Endothelial cell of umbilical vein (primary cell): ENCODE results near the gene SPAST. TPM values are rescaled to one million over a fixed set of nuclear protein-coding genes. Genes with fewer than 3 reads are reported as not detected.

Source experiments
- BruUV-seq: library from RNA; stranded (reverse); fragments of 400-500 nt; replicated peaks from 2 replicates; lab custom pipeline; 2021; lab: Mats Ljungman, UMichigan
- CTCF ChIA-PET: fragments of 300-600, 350-600 bp; sonication (Branson Sonifier 250); formaldehyde crosslinking; loops from one replicate; lab custom pipeline; 2021; ENCODE audit warnings: antibody characterized with exemption, inconsistent platforms; lab: Charles Lee
- POLR2A ChIA-PET: fragments of 300-600, 350-600 bp; sonication (Branson Sonifier 250); formaldehyde crosslinking; loops from one replicate; lab custom pipeline; 2021; ENCODE audit warnings: antibody characterized with exemption, inconsistent platforms; lab: Charles Lee
- DNase-seq: peaks from one replicate; pipeline ENCODE4 v3.0.0-alpha.2; 2011; ENCODE audit warnings: low read depth, low spot score
- FAIRE-seq: peaks from 2 replicates; lab custom pipeline; 2011; peaks lifted over from hg19 to GRCh38; lab: Jason Lieb, UNC
- H2AFZ ChIP-seq: 2 replicates; pipeline ENCODE4 v1.6.0; 2012; ENCODE audit warnings: low read depth, low read length, control low read depth, inconsistent platforms
- H3K27ac ChIP-seq: 2 replicates; pipeline ENCODE4 v1.5.1; 2011; ENCODE audit warnings: low read depth, mild to moderate bottlenecking, control low read depth, low read length, moderate library complexity; ENCODE audit not compliant: insufficient read depth
- H3K27me3 ChIP-seq, 2 experiments: 2 replicates each; pipeline versions ENCODE4 v1.6.0 to v1.6.1; 2011; ENCODE audit warnings: low read length in 2 of 2, mixed read lengths in 1 of 2; ENCODE audit not compliant: control insufficient read depth in 2 of 2, insufficient read depth in 2 of 2
- H3K36me3 ChIP-seq, 2 experiments: 2 replicates in 1 of 2; 3 replicates in 1 of 2; pipeline ENCODE4 v1.5.1; 2011; ENCODE audit warnings: low read length in 2 of 2, mild to moderate bottlenecking in 1 of 2, moderate library complexity in 1 of 2; ENCODE audit not compliant: control insufficient read depth in 2 of 2, insufficient read depth in 2 of 2; ENCODE audit errors: extremely low read depth in 1 of 2
- H3K4me1 ChIP-seq: 3 replicates; pipeline ENCODE4 v1.5.1; 2011; ENCODE audit warnings: mild to moderate bottlenecking, low read length; ENCODE audit not compliant: control insufficient read depth, insufficient read depth; ENCODE audit errors: extremely low read depth
- H3K4me2 ChIP-seq: 2 replicates; pipeline ENCODE4 v1.6.1; 2011; ENCODE audit warnings: low read length, control low read depth, mixed read lengths; ENCODE audit not compliant: insufficient read depth
- H3K4me3 ChIP-seq, 3 experiments: fragments of 200-600 bp in 1 of 3; sonication (generic), shearing (Covaris generic) in 1 of 3; replicated peaks in 1 of 3; 2 replicates each; pipeline ENCODE4 v1.5.1; 2011 to 2016; ENCODE audit warnings: control low read depth in 3 of 3, low read length in 3 of 3, mild to moderate bottlenecking in 2 of 3, inconsistent platforms in 1 of 3, low read depth in 1 of 3, moderate library complexity in 1 of 3; ENCODE audit not compliant: insufficient read depth in 1 of 3
- H3K79me2 ChIP-seq: 2 replicates; pipeline ENCODE4 v1.6.0; 2012; ENCODE audit warnings: low read length, inconsistent platforms; ENCODE audit not compliant: control insufficient read depth, insufficient read depth
- H3K9ac ChIP-seq: replicated peaks from 2 replicates; pipeline ENCODE3; 2011; ENCODE audit warnings: low read length, control low read depth; ENCODE audit not compliant: insufficient read depth; ENCODE audit errors: extremely low read depth
- H3K9me1 ChIP-seq: replicated peaks from 3 replicates; pipeline ENCODE4 v1.6.0; 2011; ENCODE audit warnings: mild to moderate bottlenecking, low read length; ENCODE audit not compliant: control insufficient read depth, insufficient read depth; ENCODE audit errors: extremely low read depth
- H3K9me3 ChIP-seq: replicated peaks from 2 replicates; pipeline ENCODE4 v1.5.1; 2012; ENCODE audit warnings: low read length, inconsistent platforms; ENCODE audit not compliant: control insufficient read depth, insufficient read depth
- H4K20me1 ChIP-seq: replicated peaks from 2 replicates; pipeline ENCODE3; 2011; ENCODE audit warnings: mild to moderate bottlenecking, low read length; ENCODE audit not compliant: control insufficient read depth, insufficient read depth; ENCODE audit errors: extremely low read depth
- EZH2 ChIP-seq: IDR thresholded peaks from 2 replicates; pipeline ENCODE4 v1.6.1; 2012; ENCODE audit warnings: borderline replicate concordance, low read depth, mild to moderate bottlenecking, moderate library complexity, low read length, inconsistent platforms; ENCODE audit not compliant: severe bottlenecking
- JUN ChIP-seq: IDR thresholded peaks from 2 replicates; pipeline ENCODE4 v1.6.1; 2011; ENCODE audit warnings: borderline replicate concordance, low read depth; ENCODE audit not compliant: insufficient read length, insufficient read depth
- MAX ChIP-seq: IDR thresholded peaks from 2 replicates; pipeline ENCODE4 v1.6.1; 2011; ENCODE audit not compliant: insufficient read depth, insufficient read length
- MYC ChIP-seq: IDR thresholded peaks from one replicate; pipeline ENCODE4 v1.6.1; 2011; ENCODE audit warnings: mild to moderate bottlenecking, low read depth, low read length
- dilution Hi-C: fragments of 300-500 bp; cut with MboI; formaldehyde crosslinking; loops from one replicate; pipeline ENCODE4 v1.15.0; 2019; ENCODE audit warnings: low sequenced_read_pairs; ENCODE audit not compliant: extremely low pct_ligation_motif_present
- intact Hi-C: fragments of 100-400 bp; cut with micrococcal nuclease; formaldehyde crosslinking; loops from one replicate; pipeline ENCODE4 v1.10.0; 2022
- polyA plus RNA-seq, 4 experiments: library from polyadenylated mRNA; depleted of rRNA in 3 of 4; stranded (reverse) in 3 of 4; unstranded in 1 of 4; fragments of >200 nt; gene quantifications; 2 replicates each; pipeline versions ENCODE4 v1.2.1 to v1.2.3, GENCODE V29; 2011 to 2012; ENCODE audit warnings: missing spikeins in 1 of 4
- total RNA-seq: library from RNA; stranded (reverse); gene quantifications from 2 replicates; pipeline ENCODE4 v1.2.3, GENCODE V29; 2021
- TF ChIP-seq, protein P1 (sequence below), 2 donors: IDR thresholded peaks; 1 replicate in 1 of 2; 2 replicates in 1 of 2; pipeline ENCODE4 v1.5.1; 2011; ENCODE audit warnings: low read length in 2 of 2, mild to moderate bottlenecking in 2 of 2, moderate library complexity in 2 of 2, control low read depth in 1 of 2, inconsistent platforms in 1 of 2, low read depth in 1 of 2; ENCODE audit not compliant: insufficient read depth in 1 of 2; ENCODE audit errors: extremely low read depth in 1 of 2

Gene SPAST
- total and polyA plus RNA-seq, 2 donors (not counting 3 experiments of a cell fraction or from before 2014, with no cell fraction given), result 4.7 to 24.9 TPM

GRCh38 chr2:32124660-32125059 lies 61.3 kb downstream of the SPAST start:
- Histone ChIP-seq H3K9me3 (no peaks in the 10 kb centered on the region), H3K27ac (no peak overlapping the region), H3K9ac (no peak overlapping the region), H3K4me2 (no peak overlapping the region), H3K79me2 (no peaks in the 10 kb centered on the region), H4K20me1 (no peaks in the 10 kb centered on the region), H3K36me3 (peaks cover 3 to 6% of the 10 kb centered on the region in 2 experiments), H3K4me3 (no peak overlapping the region), H2AFZ (no peak overlapping the region), H3K9me1 (no peaks in the 10 kb centered on the region), H3K4me1 (no peaks in the 10 kb centered on the region), H3K27me3 (no peaks in the 10 kb centered on the region)
- intact Hi-C loops, result no loop called here
- CTCF ChIA-PET, result no interaction called here
- no TSS peak for BruUV-seq
- DNase-seq (no peak), FAIRE-seq (no peak)
- POLR2A ChIA-PET, result no interaction called here
- dilution Hi-C loops, result no loop called here
- no peak for TF ChIP-seq JUN

GRCh38 chr2:32128636-32129035 lies 65.3 kb downstream of the SPAST start:
- BruUV-seq, result no TSS peak
- Histone ChIP-seq H4K20me1 (no peaks in the 10 kb centered on the region), H3K36me3 (peaks cover 3 to 6% of the 10 kb centered on the region in 2 experiments), H3K79me2 (no peaks in the 10 kb centered on the region), H3K27ac (no peak overlapping the region), H2AFZ (no peak overlapping the region), H3K4me3 (no peak overlapping the region), H3K9ac (no peak overlapping the region), H3K9me1 (no peaks in the 10 kb centered on the region), H3K9me3 (no peaks in the 10 kb centered on the region), H3K4me2 (no peak overlapping the region), H3K27me3 (no peaks in the 10 kb centered on the region), H3K4me1 (no peaks in the 10 kb centered on the region)
- no peak for FAIRE-seq
- dilution Hi-C loops (no loop called here), intact Hi-C loops (no loop called here)
- DNase-seq, result no peak
- no peak for TF ChIP-seq MYC
- no peak for TF ChIP-seq EZH2
- TF ChIP-seq, protein P1, sequence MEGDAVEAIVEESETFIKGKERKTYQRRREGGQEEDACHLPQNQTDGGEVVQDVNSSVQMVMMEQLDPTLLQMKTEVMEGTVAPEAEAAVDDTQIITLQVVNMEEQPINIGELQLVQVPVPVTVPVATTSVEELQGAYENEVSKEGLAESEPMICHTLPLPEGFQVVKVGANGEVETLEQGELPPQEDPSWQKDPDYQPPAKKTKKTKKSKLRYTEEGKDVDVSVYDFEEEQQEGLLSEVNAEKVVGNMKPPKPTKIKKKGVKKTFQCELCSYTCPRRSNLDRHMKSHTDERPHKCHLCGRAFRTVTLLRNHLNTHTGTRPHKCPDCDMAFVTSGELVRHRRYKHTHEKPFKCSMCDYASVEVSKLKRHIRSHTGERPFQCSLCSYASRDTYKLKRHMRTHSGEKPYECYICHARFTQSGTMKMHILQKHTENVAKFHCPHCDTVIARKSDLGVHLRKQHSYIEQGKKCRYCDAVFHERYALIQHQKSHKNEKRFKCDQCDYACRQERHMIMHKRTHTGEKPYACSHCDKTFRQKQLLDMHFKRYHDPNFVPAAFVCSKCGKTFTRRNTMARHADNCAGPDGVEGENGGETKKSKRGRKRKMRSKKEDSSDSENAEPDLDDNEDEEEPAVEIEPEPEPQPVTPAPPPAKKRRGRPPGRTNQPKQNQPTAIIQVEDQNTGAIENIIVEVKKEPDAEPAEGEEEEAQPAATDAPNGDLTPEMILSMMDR (IDR thresholded peaks at IDR 0.05; ENCODE audit: extremely low read depth in 1 of 2, insufficient read depth in 1 of 2, low read depth in 1 of 2, low read length in 2 of 2), result no peak
- TF ChIP-seq MAX, result no peak
- ChIA-PET POLR2A (no interaction called here), CTCF (interaction anchor here (1.4 kb wide), 1 partner anchor 39 kb away, joined by 3 read pairs; no protein-coding TSS in a partner anchor)
